HepG2 (cell line): ENCODE data around the gene LZTR1. TPM values are rescaled to one million over a fixed set of nuclear protein-coding genes. Genes with fewer than 3 reads are reported as not detected.
A peak's percentile ranks its signal among the peaks of the same experiment; 100 is the strongest.

ENCODE experiments used
- BRCA1 ChIP-seq: sonication (generic); formaldehyde crosslinking; IDR thresholded peaks from 2 replicates; pipeline ENCODE4 v1.4.0; 2020; ENCODE audit warnings: missing genetic modification reagents
- GABPB1 ChIP-seq: IDR thresholded peaks from 2 replicates; pipeline ENCODE4 v1.6.1; 2016; ENCODE audit warnings: mild to moderate bottlenecking, missing genetic modification reagents, moderate library complexity, missing compliant biosample characterization
- GATAD2A ChIP-seq: IDR thresholded peaks from 2 replicates; pipeline ENCODE4 v1.6.1; 2016
- HDAC6 ChIP-seq: fragments of 200-600 bp; sonication (generic); IDR thresholded peaks from 2 replicates; pipeline ENCODE4 v1.7.0; 2017; ENCODE audit warnings: mild to moderate bottlenecking, antibody characterized with exemption, low read length, low read depth
- MEIS2 ChIP-seq: sonication (generic); formaldehyde crosslinking; IDR thresholded peaks from 2 replicates; pipeline ENCODE4 v1.9.0; 2021; ENCODE audit warnings: mild to moderate bottlenecking, missing genetic modification reagents
- PRMT3 ChIP-seq: sonication (generic); formaldehyde crosslinking; IDR thresholded peaks from 2 replicates; pipeline ENCODE4 v1.8.1; 2022; ENCODE audit warnings: low read depth, mild to moderate bottlenecking, moderate library complexity, missing genetic modification reagents, borderline replicate concordance
- SIX4 ChIP-seq: sonication (generic); formaldehyde crosslinking; IDR thresholded peaks from 2 replicates; pipeline ENCODE4 v1.4.0; 2020; ENCODE audit warnings: missing genetic modification reagents
- SP1 ChIP-seq, 2 experiments: fragments of 450-650 bp in 1 of 2; sonication (generic) in 1 of 2; formaldehyde crosslinking in 1 of 2; IDR thresholded peaks; 2 replicates each; pipeline versions ENCODE4 v1.4.0 to v1.6.1; 2016 to 2020; ENCODE audit warnings: missing genetic modification reagents in 1 of 2
- TEAD2 ChIP-seq: sonication (generic); formaldehyde crosslinking; IDR thresholded peaks from 2 replicates; pipeline ENCODE4 v1.9.0; 2021; ENCODE audit warnings: missing genetic modification reagents
- ZBTB8A ChIP-seq: sonication (generic); formaldehyde crosslinking; IDR thresholded peaks from 2 replicates; pipeline ENCODE4 v1.4.0; 2020; ENCODE audit warnings: mild to moderate bottlenecking, low read depth, missing genetic modification reagents, borderline replicate concordance
- ZNF780A ChIP-seq: sonication (generic); formaldehyde crosslinking; IDR thresholded peaks from 2 replicates; pipeline ENCODE4 v1.8.0; 2022; ENCODE audit warnings: mild to moderate bottlenecking, missing genetic modification reagents, moderate library complexity
- ZSCAN30 ChIP-seq: sonication (generic); formaldehyde crosslinking; IDR thresholded peaks from 2 replicates; pipeline ENCODE4 v1.5.0; 2020; ENCODE audit warnings: mild to moderate bottlenecking, missing genetic modification reagents
- polyA plus RNA-seq, 8 experiments: library from polyadenylated mRNA; depleted of rRNA in 3 of 8; stranded (reverse) in 7 of 8; unstranded in 1 of 8; fragments of >200 nt; fragmentation: Illumina TruSeq in 4 of 8; extraction: Trizol in 4 of 8; gene quantifications; 2 replicates each; pipeline versions ENCODE4 v1.2.1 to v1.2.3, GENCODE V29; 2011 to 2016; ENCODE audit warnings: low read depth in 4 of 8, missing spikeins in 1 of 8, mixed read lengths in 1 of 8; ENCODE audit not compliant: insufficient read depth in 1 of 8
- total RNA-seq, 5 experiments: library from RNA; depleted of rRNA; stranded (reverse); fragments of >200 nt; fragmentation: Illumina TruSeq; extraction: Trizol; gene quantifications; 2 replicates each; pipeline ENCODE4 v1.2.3, GENCODE V29; 2016; ENCODE audit warnings: low read depth in 1 of 5
- TF ChIP-seq, protein P1 (sequence below): sonication (generic); formaldehyde crosslinking; IDR thresholded peaks from 2 replicates; pipeline ENCODE4 v1.5.0; 2020; ENCODE audit warnings: mild to moderate bottlenecking, missing genetic modification reagents, borderline replicate concordance
- TF ChIP-seq, protein P2 (sequence below): IDR thresholded peaks from 2 replicates; pipeline ENCODE4 v1.6.1; 2018; ENCODE audit warnings: missing genetic modification reagents
- TF ChIP-seq, protein P3 (sequence below): sonication (generic); formaldehyde crosslinking; IDR thresholded peaks from 2 replicates; pipeline ENCODE4 v1.4.0; 2020; ENCODE audit warnings: missing genetic modification reagents
- TF ChIP-seq, protein P4 (sequence below): sonication (generic); formaldehyde crosslinking; conservative IDR thresholded peaks from 2 replicates; pipeline ENCODE4 v1.8.0; 2022; ENCODE audit warnings: mild to moderate bottlenecking, moderate library complexity, missing genetic modification reagents
- TF ChIP-seq, protein P5 (sequence below): sonication (generic); formaldehyde crosslinking; IDR thresholded peaks from 2 replicates; pipeline ENCODE4 v1.4.0; 2020; ENCODE audit warnings: missing genetic modification reagents

LZTR1 gene
- total and polyA plus RNA-seq, 2 of the 13 experiments (the other 11 are each of a cell fraction or from before 2014, with no cell fraction given): 21.8 to 22.4 TPM

DNA sequence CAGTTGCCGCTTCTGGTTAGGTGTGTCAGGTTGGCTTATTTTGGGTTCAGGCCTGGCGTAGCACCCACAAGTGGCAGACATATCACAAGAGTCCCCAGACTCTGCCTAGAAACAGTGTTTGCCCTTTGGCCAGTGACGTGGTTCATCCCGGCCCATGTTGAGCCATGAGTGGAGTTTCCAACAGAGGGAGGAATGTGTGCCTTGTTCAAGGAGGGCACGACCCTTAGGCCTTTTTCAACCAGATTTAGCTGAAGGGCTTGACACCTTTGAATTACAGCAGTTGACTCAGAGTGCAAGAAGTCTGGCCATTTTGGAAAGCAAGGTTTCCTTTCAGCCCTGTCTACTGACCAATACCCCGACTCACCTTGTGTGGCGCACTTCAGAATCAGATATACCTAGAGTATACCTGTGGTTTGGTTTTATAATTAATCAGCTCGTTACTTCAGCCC, 30.1 kb upstream of the LZTR1 start (continued):
- TF ChIP-seq SP1 (IDR thresholded peaks at IDR 0.05): no peak
- TF ChIP-seq SP1 (CRISPR knock-in tag; IDR thresholded peaks at IDR 0.05): 0 out of 2 replicates have a peak, but pooled peaks have one; percentile 8
- TF ChIP-seq SIX4: no peak
- TF ChIP-seq, protein P1, sequence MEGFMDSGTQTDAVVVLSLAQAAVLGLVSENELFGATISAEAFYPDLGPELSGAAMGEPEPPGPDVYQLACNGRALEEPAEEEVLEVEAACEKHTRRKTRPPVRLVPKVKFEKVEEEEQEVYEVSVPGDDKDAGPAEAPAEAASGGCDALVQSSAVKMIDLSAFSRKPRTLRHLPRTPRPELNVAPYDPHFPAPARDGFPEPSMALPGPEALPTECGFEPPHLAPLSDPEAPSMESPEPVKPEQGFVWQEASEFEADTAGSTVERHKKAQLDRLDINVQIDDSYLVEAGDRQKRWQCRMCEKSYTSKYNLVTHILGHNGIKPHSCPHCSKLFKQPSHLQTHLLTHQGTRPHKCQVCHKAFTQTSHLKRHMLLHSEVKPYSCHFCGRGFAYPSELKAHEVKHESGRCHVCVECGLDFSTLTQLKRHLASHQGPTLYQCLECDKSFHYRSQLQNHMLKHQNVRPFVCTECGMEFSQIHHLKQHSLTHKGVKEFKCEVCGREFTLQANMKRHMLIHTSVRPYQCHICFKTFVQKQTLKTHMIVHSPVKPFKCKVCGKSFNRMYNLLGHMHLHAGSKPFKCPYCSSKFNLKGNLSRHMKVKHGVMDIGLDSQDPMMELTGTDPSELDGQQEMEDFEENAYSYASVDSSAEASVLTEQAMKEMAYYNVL (CRISPR knock-in tag): no peak
- TF ChIP-seq GATAD2A (CRISPR knock-in tag): peak; percentile 34; the same call in 1 of the 2 replicates
- no peak for TF ChIP-seq ZNF780A (CRISPR knock-in tag)
- TF ChIP-seq MEIS2: no peak
- TF ChIP-seq HDAC6: no peak
- TF ChIP-seq, protein P2, sequence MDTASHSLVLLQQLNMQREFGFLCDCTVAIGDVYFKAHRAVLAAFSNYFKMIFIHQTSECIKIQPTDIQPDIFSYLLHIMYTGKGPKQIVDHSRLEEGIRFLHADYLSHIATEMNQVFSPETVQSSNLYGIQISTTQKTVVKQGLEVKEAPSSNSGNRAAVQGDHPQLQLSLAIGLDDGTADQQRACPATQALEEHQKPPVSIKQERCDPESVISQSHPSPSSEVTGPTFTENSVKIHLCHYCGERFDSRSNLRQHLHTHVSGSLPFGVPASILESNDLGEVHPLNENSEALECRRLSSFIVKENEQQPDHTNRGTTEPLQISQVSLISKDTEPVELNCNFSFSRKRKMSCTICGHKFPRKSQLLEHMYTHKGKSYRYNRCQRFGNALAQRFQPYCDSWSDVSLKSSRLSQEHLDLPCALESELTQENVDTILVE (CRISPR knock-in tag): no peak
- TF ChIP-seq, protein P3, sequence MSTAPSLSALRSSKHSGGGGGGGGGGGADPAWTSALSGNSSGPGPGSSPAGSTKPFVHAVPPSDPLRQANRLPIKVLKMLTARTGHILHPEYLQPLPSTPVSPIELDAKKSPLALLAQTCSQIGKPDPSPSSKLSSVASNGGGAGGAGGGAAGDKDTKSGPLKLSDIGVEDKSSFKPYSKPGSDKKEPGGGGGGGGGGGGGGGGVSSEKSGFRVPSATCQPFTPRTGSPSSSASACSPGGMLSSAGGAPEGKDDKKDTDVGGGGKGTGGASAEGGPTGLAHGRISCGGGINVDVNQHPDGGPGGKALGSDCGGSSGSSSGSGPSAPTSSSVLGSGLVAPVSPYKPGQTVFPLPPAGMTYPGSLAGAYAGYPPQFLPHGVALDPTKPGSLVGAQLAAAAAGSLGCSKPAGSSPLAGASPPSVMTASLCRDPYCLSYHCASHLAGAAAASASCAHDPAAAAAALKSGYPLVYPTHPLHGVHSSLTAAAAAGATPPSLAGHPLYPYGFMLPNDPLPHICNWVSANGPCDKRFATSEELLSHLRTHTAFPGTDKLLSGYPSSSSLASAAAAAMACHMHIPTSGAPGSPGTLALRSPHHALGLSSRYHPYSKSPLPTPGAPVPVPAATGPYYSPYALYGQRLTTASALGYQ (CRISPR knock-in tag): peak; percentile 69; the same call in 1 of the 2 replicates
- TF ChIP-seq, protein P4, sequence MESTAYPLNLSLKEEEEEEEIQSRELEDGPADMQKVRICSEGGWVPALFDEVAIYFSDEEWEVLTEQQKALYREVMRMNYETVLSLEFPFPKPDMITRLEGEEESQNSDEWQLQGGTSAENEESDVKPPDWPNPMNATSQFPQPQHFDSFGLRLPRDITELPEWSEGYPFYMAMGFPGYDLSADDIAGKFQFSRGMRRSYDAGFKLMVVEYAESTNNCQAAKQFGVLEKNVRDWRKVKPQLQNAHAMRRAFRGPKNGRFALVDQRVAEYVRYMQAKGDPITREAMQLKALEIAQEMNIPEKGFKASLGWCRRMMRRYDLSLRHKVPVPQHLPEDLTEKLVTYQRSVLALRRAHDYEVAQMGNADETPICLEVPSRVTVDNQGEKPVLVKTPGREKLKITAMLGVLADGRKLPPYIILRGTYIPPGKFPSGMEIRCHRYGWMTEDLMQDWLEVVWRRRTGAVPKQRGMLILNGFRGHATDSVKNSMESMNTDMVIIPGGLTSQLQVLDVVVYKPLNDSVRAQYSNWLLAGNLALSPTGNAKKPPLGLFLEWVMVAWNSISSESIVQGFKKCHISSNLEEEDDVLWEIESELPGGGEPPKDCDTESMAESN (CRISPR knock-in tag): no peak
- TF ChIP-seq BRCA1 (CRISPR knock-in tag): peak; percentile 58; the same call in 1 of the 2 replicates
- TF ChIP-seq, protein P5, sequence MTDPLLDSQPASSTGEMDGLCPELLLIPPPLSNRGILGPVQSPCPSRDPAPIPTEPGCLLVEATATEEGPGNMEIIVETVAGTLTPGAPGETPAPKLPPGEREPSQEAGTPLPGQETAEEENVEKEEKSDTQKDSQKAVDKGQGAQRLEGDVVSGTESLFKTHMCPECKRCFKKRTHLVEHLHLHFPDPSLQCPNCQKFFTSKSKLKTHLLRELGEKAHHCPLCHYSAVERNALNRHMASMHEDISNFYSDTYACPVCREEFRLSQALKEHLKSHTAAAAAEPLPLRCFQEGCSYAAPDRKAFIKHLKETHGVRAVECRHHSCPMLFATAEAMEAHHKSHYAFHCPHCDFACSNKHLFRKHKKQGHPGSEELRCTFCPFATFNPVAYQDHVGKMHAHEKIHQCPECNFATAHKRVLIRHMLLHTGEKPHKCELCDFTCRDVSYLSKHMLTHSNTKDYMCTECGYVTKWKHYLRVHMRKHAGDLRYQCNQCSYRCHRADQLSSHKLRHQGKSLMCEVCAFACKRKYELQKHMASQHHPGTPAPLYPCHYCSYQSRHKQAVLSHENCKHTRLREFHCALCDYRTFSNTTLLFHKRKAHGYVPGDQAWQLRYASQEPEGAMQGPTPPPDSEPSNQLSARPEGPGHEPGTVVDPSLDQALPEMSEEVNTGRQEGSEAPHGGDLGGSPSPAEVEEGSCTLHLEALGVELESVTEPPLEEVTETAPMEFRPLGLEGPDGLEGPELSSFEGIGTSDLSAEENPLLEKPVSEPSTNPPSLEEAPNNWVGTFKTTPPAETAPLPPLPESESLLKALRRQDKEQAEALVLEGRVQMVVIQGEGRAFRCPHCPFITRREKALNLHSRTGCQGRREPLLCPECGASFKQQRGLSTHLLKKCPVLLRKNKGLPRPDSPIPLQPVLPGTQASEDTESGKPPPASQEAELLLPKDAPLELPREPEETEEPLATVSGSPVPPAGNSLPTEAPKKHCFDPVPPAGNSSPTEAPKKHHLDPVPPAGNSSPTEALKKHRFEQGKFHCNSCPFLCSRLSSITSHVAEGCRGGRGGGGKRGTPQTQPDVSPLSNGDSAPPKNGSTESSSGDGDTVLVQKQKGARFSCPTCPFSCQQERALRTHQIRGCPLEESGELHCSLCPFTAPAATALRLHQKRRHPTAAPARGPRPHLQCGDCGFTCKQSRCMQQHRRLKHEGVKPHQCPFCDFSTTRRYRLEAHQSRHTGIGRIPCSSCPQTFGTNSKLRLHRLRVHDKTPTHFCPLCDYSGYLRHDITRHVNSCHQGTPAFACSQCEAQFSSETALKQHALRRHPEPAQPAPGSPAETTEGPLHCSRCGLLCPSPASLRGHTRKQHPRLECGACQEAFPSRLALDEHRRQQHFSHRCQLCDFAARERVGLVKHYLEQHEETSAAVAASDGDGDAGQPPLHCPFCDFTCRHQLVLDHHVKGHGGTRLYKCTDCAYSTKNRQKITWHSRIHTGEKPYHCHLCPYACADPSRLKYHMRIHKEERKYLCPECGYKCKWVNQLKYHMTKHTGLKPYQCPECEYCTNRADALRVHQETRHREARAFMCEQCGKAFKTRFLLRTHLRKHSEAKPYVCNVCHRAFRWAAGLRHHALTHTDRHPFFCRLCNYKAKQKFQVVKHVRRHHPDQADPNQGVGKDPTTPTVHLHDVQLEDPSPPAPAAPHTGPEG (CRISPR knock-in tag): peak; percentile 61; the same call in 1 of the 2 replicates
- TF ChIP-seq PRMT3 (CRISPR knock-in tag): no peak
- no peak for TF ChIP-seq TEAD2 (CRISPR knock-in tag)
- no peak for TF ChIP-seq ZBTB8A (CRISPR knock-in tag)
- no peak for TF ChIP-seq ZSCAN30 (CRISPR knock-in tag)
- no peak for TF ChIP-seq GABPB1
